LNCaP clone FGC (cell line): Measurements from ENCODE around the gene DEPDC4.
A peak's percentile ranks its signal among the peaks of the same experiment; 100 is the strongest.

Experiments
- DNase-seq: peaks from one replicate; pipeline ENCODE4 v3.0.0-alpha.2; 2011; ENCODE audit warnings: low read depth
- H3K4me3 ChIP-seq: 2 replicates; pipeline ENCODE4 v1.5.1; 2011; ENCODE audit warnings: mild to moderate bottlenecking, low read depth, low read length, control low read depth
- TF ChIP-seq, protein P1 (sequence below): IDR thresholded peaks from 2 replicates; pipeline ENCODE4 v1.5.1; 2012; ENCODE audit warnings: mild to moderate bottlenecking; ENCODE audit not compliant: control insufficient read depth, insufficient read depth; ENCODE audit errors: extremely low read depth

Gene DEPDC4

DNA sequence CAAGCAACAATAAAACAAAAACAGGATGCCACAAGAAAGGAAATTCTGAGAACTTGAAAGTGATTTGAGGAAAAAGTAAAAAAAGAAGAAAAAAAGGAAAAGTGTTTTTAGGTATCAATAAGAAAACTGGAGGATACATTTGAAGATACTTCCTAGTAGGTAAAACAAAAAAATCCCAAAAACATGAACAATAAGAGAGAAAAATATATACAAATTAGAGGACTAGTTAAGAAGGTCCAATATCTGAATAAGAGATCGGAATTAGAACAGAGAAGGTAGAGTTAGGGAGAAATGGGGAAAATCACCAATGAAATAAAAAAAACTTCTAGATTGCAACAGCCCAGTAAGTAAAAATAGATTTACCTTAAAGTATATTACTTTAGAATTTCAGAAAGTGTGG, 8.8 kb downstream of the DEPDC4 start:
- TF ChIP-seq, protein P1, sequence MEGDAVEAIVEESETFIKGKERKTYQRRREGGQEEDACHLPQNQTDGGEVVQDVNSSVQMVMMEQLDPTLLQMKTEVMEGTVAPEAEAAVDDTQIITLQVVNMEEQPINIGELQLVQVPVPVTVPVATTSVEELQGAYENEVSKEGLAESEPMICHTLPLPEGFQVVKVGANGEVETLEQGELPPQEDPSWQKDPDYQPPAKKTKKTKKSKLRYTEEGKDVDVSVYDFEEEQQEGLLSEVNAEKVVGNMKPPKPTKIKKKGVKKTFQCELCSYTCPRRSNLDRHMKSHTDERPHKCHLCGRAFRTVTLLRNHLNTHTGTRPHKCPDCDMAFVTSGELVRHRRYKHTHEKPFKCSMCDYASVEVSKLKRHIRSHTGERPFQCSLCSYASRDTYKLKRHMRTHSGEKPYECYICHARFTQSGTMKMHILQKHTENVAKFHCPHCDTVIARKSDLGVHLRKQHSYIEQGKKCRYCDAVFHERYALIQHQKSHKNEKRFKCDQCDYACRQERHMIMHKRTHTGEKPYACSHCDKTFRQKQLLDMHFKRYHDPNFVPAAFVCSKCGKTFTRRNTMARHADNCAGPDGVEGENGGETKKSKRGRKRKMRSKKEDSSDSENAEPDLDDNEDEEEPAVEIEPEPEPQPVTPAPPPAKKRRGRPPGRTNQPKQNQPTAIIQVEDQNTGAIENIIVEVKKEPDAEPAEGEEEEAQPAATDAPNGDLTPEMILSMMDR, result no peak
- no peak for DNase-seq

DNA sequence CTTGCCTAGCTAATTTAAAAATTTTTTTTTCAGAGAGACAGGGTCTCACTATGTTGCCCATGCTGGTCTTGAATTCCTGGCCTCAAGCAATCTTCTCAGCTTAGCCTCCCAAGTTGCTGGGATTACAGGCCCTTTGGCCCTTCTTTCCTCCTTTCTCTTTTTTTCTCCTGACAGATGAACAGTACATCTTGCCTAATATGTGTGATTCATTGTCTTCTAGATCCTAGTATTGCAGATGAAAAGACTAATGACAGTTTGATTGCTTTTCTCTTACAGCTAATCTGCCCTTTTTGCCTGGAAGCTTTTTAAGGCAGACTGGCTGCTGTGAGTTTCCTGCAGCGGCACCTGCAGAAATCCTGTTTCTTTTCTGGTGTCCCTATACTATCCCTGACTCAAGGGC, 12.0 kb downstream of the DEPDC4 start:
- DNase-seq, result no peak
- H3K4me3 ChIP-seq, result no peak overlapping the region
- TF ChIP-seq, protein P1, result no peak

More for the DNA sequence above, 8.8 kb downstream of the DEPDC4 start:
- H3K4me3 ChIP-seq, result no peak overlapping the region

DNA sequence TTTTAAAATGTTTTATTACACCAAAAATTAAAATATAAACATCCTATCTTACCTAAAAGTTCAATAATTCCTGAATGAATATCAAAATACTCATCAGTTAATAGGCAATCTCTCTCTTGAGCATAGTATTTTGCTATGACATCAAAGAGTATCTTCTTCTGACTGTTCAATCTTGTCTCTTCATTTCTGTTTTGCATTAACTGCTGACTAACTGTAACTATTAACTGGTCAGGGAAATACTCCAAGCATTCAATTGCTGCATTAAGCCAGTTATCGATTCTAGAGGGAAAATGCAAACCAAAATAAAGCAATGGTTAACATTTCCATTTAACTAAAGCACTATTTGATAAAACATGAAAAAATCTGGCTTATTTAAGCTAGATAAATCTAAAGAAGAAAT, 13.4 kb downstream of the DEPDC4 start:
- TF ChIP-seq, protein P1, result no peak
- H3K4me3 ChIP-seq, result no peak overlapping the region
- DNase-seq, result no peak

DNA sequence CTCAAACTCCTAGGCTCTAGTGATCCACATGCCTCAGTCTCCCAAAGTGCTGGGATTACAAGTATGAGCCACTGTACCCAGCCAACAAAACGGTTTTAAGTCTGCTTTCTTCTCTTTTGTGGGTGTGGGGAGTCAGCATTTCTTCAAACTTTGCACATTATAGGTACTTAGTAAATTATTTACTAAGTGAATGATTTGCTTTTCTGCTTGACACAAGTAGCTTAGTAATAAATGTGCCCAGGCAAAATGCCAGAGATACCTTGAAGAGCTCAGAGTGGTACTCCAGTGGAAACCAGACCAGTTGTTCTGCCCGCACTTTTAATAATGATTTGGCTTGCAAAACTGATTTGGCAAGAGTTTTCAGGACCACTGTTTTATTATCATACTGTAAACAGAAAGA, 15.0 kb downstream of the DEPDC4 start:
- no peak overlapping the region for H3K4me3 ChIP-seq
- TF ChIP-seq, protein P1, result no peak
- peak; percentile 60 for DNase-seq

DNA sequence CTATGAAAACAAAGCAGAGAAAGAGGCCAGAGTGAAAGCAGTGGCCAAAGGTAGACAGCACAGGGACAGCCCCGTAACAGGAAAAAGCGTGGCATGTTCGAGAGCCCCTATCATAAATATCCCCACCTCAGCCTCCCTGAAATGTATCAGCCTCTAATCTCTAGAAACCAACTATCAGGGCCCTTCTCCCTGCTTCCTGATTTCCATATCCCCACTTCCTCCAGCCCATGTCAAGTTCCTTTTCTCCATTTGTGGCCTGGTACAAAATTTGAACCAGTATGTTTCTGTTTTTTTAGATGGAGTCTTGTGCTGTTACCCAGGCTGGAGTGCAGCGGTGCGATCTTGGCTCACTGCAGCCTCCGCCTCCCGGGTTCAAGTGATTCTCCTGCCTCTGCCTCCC, 16.9 kb downstream of the DEPDC4 start:
- no peak for DNase-seq
- TF ChIP-seq, protein P1, result no peak
- no peak overlapping the region for H3K4me3 ChIP-seq

DNA sequence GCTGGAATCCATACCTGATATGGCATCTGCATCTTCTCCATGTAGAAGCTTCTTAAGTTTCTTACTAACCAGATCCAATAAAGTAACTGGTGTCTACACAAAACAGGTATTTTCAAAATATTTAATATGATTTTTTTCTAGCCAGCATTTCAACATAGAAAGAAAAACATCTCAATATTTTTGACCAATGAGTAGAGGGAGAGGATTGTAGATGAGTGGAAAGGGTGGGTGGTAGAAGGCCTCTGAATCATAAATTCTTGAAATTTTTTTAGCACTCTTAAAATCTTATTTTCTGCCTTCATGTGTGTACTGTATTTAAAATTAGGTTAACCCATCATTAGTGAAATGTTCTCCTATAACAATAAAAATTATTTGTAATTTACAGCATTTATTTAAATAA, 18.0 kb downstream of the DEPDC4 start:
- no peak for DNase-seq
- TF ChIP-seq, protein P1, result no peak
- no peak overlapping the region for H3K4me3 ChIP-seq

DNA sequence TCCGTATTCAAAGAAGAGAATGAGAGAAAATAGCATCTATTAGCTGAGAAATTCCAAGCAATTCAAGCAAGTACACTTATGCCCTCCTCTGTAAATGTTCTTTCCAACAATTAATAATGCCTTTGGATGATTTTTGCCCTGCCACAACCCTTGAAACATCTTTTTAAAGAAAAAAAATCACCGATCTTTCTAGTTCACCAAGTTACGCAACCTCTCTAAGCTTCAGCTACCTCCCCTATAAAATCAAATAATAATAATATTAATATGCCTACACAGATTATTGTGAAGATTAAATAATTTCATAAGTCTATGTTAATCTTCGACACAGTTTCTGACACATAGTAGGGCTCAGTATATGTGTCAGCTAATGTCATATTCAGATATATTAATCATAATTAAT, 19.1 kb downstream of the DEPDC4 start:
- no peak overlapping the region for H3K4me3 ChIP-seq
- TF ChIP-seq, protein P1, result no peak
- no peak for DNase-seq
